Uterus (tissue), 4 donors: Measurements from ENCODE around the gene LHX2. TPM values are rescaled to one million over a fixed set of nuclear protein-coding genes. Genes with fewer than 3 reads are reported as not detected.
A peak's percentile ranks its signal among the peaks of the same experiment; 100 is the strongest.

ENCODE experiments used
- DNase-seq, 2 donors: peaks; one replicate each; pipeline ENCODE4 v3.0.0-alpha.2; 2019 to 2020
- H3K27ac ChIP-seq, 2 donors: fragments of 200-600 bp; sonication (generic); 1 replicate in 1 of 2; 2 replicates in 1 of 2; pipeline ENCODE4 v1.5.1; 2016 to 2018
- H3K27me3 ChIP-seq, 2 donors: fragments of 200-600 bp; sonication (generic); one replicate each; pipeline ENCODE4 v1.5.1; 2018 to 2019; ENCODE audit warnings: control low read depth in 1 of 2
- H3K36me3 ChIP-seq, 2 donors: fragments of 200-600 bp; sonication (generic); one replicate each; pipeline ENCODE4 v1.5.1; 2019; ENCODE audit warnings: control low read depth in 1 of 2
- H3K4me1 ChIP-seq, 2 donors: fragments of 200-600 bp; sonication (generic); one replicate each; pipeline ENCODE4 v1.5.1; 2018 to 2019; ENCODE audit warnings: control low read depth in 1 of 2
- H3K4me3 ChIP-seq, 2 donors: fragments of 200-600 bp; sonication (generic); 1 replicate in 1 of 2; 2 replicates in 1 of 2; pipeline ENCODE4 v1.5.1; 2018 to 2019; ENCODE audit warnings: mild to moderate bottlenecking in 1 of 2
- H3K9me3 ChIP-seq, 2 donors: fragments of 200-600 bp; sonication (generic); one replicate each; pipeline ENCODE4 v1.5.1; 2019; ENCODE audit warnings: control low read depth in 1 of 2
- POLR2A ChIP-seq, 2 donors: fragments of 450-650 bp; IDR thresholded peaks; one replicate each; pipeline ENCODE4 v1.6.1; 2016; ENCODE audit warnings: antibody characterized with exemption in 2 of 2, mild to moderate bottlenecking in 1 of 2, moderate library complexity in 1 of 2
- intact Hi-C: fragments of 100-400 bp; cut with DNase I; formaldehyde crosslinking; loops from one replicate; pipeline ENCODE4 v1.15.1; 2023; ENCODE audit warnings: low total_unique reads
- total RNA-seq, 4 donors: library from RNA; depleted of rRNA in 3 of 4; stranded (reverse); fragments of >200 nt in 3 of 4; gene quantifications; one replicate each; pipeline versions ENCODE4 v1.1.0 to v1.2.4, GENCODE V29; 2014 to 2023
- TF ChIP-seq, protein P1 (sequence below), 4 experiments: fragments of 200-600 bp in 2 of 4; fragments of 450-650 bp in 2 of 4; sonication (generic) in 2 of 4; IDR thresholded peaks; one replicate each; pipeline ENCODE4 v1.5.1; 2016 to 2019; ENCODE audit warnings: antibody characterized with exemption in 4 of 4, mild to moderate bottlenecking in 2 of 4, moderate library complexity in 1 of 4
- donor health status: DM: yes; HTN: yes; CAD: no.

The LHX2 gene
- total RNA-seq, 4 donors from 2014 or later = 0.14 TPM; not detected in 3

DNA sequence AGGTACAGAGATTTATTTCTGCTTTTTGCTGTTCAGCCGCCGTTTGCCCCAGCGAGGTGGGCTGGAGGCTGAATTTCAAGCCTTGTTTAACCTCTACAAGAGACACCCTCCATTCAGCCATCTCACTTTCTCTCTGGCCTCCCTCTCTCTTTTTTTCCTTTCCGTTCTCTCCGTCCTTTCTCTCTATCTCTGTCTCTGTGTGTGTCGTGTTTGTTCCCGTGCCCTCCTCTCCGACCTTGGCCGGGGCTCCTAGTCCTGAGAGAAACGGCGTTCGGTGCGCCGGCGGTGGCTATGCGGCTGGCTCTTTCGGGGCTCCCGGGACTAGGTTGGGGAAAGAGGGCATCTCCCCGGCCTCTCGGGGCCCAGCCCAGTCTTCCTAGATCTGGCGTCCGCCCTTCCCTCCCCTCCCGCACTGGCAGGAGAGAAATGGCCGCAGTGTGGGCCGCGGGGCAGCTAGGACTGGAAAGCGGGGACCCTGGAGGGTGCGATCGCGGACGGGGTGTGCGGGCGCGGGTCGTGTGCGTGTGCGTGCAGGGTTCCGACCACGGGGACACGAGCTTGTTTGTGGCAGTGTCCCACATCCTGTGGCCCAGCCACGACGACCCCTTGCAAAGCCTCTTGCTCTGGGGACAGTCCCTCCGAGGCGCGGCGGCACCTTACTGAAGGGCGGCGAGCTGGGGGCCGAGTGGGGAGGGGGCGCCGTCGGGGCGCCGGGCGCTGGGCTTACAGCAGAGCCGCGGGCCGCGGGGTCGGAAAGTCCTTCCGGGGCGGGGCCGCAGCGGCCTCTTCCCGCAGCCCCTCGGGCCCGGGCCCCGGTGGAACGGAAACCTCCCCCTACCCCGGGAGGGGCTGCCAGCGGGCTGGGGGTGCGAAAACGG is 5.7 kb downstream of the LHX2 start:
- no peak overlapping the region for H3K27ac ChIP-seq
- intact Hi-C loops = no loop called here
- no peaks in the 10 kb centered on the region for H3K36me3 ChIP-seq
- TF ChIP-seq, protein P1, sequence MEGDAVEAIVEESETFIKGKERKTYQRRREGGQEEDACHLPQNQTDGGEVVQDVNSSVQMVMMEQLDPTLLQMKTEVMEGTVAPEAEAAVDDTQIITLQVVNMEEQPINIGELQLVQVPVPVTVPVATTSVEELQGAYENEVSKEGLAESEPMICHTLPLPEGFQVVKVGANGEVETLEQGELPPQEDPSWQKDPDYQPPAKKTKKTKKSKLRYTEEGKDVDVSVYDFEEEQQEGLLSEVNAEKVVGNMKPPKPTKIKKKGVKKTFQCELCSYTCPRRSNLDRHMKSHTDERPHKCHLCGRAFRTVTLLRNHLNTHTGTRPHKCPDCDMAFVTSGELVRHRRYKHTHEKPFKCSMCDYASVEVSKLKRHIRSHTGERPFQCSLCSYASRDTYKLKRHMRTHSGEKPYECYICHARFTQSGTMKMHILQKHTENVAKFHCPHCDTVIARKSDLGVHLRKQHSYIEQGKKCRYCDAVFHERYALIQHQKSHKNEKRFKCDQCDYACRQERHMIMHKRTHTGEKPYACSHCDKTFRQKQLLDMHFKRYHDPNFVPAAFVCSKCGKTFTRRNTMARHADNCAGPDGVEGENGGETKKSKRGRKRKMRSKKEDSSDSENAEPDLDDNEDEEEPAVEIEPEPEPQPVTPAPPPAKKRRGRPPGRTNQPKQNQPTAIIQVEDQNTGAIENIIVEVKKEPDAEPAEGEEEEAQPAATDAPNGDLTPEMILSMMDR (IDR thresholded peaks at IDR 0.05) = no peak
- TF ChIP-seq POLR2A (IDR thresholded peaks at IDR 0.05) = no peak
- peaks cover 60 to 95% of the 10 kb centered on the region in 2 donors for H3K27me3 ChIP-seq
- H3K4me3 ChIP-seq = no peak overlapping the region
- no peaks in the 10 kb centered on the region for H3K9me3 ChIP-seq
- peaks cover 0 to 13% of the 10 kb centered on the region in 2 donors for H3K4me1 ChIP-seq
- no peak for DNase-seq

DNA sequence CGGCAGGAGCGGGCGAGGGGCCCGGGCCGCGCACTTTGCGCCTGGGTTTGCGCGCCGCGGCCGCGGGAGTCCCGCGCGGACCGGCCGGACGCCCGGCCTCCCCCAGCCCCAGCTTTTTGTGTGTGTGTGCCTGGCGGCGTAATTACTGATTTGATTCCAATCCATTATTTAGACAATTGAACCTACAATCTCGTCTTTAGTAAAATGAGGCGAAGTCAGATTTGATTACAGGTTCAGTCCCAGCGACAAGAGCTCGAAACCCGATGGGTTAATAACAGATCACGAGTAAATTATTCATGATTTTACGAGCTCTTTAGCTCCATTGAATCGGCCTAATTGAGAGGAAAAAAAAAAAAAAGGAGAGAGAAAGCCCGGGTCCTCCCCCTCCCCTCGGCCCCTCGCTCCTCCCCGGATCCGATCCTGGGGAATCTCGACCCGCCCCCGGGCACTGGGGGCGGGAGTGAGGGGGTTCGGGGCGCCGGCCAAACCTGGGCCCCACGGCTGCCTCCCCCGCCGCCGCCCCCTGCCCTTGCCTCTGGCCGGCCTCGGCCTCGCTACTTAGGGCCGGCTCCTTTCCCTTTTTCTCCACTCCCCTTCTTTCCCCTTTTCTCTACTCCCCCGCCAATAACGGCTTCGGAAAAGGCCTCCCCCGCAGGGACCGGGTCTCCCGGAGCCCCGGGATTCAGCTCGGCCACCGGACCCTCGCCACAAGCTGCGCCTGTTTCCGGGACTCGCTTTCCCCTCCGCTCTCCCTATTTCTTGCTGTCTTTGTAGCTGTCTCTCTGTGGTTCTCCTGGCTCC is 6.6 kb downstream of the LHX2 start:
- Histone ChIP-seq H3K4me3 (peak overlapping the region in 1 of 2 donors; percentile 17), H3K9me3 (no peaks in the 10 kb centered on the region), H3K4me1 (peaks cover 0 to 8% of the 10 kb centered on the region in 2 donors), H3K36me3 (no peaks in the 10 kb centered on the region), H3K27me3 (peaks cover 52 to 95% of the 10 kb centered on the region in 2 donors), H3K27ac (no peak overlapping the region)
- DNase-seq = no peak
- TF ChIP-seq, protein P1 (IDR thresholded peaks at IDR 0.05) = no peak
- TF ChIP-seq POLR2A (IDR thresholded peaks at IDR 0.05) = no peak
- intact Hi-C loops = no loop called here

DNA sequence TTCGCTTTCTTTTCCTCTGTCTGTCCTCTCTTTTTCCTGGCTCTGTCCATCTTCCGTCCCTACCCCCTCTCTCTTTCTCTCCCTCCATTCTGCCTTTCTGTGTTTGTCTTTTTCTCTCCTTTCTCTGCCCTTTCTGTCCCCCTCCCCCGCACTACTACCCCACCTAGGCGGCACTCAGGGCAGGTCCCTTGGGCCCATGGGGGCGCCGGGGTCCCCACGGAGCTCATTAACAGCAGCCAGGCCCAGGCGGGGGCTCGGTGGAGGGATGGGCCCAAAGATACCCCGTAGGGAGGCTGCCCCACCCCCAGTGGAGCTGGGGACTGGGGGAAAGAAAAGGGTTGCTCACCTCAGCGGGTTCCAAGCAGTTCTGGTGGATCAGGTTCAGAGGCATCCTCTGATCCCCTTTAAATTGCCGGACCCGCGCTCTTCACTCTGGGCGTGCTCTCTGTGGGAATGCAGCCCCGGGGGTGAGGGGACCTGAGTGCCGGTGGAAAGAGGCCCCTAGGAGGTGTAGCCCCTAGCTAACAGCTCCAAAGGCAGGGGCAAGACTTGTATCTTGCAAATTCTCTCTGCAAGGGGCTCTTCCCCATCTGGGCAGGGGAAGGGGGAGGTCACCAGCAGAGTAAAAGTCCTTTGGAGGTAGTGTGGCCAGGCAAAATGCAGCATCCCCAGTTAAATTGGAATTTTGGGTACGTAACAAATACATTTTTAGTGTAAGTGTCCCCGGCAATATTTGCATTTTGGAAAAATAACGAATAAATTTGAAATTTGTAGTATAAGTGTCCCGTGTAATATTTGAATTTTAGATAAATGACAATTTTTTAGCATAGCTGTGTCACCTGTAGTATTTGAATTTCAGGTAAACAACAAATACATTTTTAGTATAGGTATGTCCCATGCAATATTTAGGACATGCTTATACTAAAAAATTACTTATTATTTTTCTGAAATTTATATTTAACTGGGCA is 7.4 kb downstream of the LHX2 start:
- Histone ChIP-seq H3K9me3 (no peaks in the 10 kb centered on the region), H3K4me1 (peaks cover 0 to 8% of the 10 kb centered on the region in 2 donors), H3K27me3 (peaks cover 52 to 88% of the 10 kb centered on the region in 2 donors), H3K4me3 (no peak overlapping the region), H3K27ac (no peak overlapping the region), H3K36me3 (no peaks in the 10 kb centered on the region)
- no peak for DNase-seq
- no peak for TF ChIP-seq POLR2A (IDR thresholded peaks at IDR 0.05)
- TF ChIP-seq, protein P1 (IDR thresholded peaks at IDR 0.05) = no peak
- intact Hi-C loops = no loop called here

DNA sequence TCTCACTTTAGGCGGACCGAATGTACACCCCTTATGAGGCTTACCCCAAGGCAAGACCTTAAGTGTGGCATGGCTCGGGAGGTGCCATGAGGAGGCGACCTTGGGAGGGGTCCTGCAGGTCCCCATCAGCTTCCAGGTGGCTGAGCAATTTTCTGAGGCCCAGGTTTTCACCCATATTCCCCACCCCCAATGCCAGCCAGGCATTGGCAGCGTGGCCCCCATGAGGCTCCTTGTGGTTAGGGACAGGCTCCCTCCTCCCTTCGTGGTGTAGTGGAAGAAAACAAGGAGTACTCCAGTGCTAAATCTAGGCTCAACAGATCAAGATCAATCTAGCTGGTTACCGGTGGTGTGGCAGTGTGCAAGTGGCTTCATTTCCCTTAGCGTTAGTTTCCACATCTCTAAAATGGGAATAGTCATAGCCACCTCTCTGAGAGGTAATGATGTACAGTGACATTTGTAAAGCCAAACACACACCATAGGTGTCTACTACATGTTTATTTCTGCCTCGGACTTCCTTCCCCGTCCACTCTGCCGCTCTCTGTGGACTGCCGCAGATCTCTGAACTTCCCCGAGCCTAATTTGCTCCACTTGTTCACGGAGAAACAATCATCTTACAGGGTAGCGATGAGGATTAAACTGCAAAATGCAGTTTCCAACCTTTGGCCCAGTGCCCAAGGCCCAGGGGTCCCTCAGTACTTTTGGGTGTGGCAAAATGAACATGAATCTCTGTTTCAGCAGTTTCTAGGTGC is 8.4 kb downstream of the LHX2 start:
- TF ChIP-seq POLR2A (IDR thresholded peaks at IDR 0.05) = no peak
- TF ChIP-seq, protein P1 (IDR thresholded peaks at IDR 0.05) = no peak
- Histone ChIP-seq H3K4me3 (no peak overlapping the region), H3K27ac (no peak overlapping the region), H3K27me3 (peaks cover 49 to 78% of the 10 kb centered on the region in 2 donors), H3K4me1 (peaks cover 0 to 8% of the 10 kb centered on the region in 2 donors), H3K9me3 (no peaks in the 10 kb centered on the region), H3K36me3 (no peaks in the 10 kb centered on the region)
- intact Hi-C loops = no loop called here
- no peak for DNase-seq
